Nephron progenitor cell (in vitro differentiated cells): Measurements from ENCODE around the gene PASK.
A peak's percentile ranks its signal among the peaks of the same experiment; 100 is the strongest.

Experiments
- DNase-seq: peaks from one replicate; pipeline ENCODE4 v3.0.0; 2021
- H3K27ac Mint-ChIP-seq: 2 replicates; pipeline ENCODE4 v1.8.0; 2021; ENCODE audit warnings: mild to moderate bottlenecking, moderate library complexity, mixed read lengths
- H3K27me3 Mint-ChIP-seq: 2 replicates; pipeline ENCODE4 v1.8.0; 2021; ENCODE audit warnings: mild to moderate bottlenecking, low read depth, mixed read lengths; ENCODE audit not compliant: poor library complexity
- H3K36me3 Mint-ChIP-seq: 2 replicates; pipeline ENCODE4 v1.8.0; 2021; ENCODE audit warnings: low read depth, mixed read lengths
- H3K4me1 Mint-ChIP-seq: 2 replicates; pipeline ENCODE4 v1.8.0; 2021; ENCODE audit warnings: mixed read lengths
- H3K4me3 Mint-ChIP-seq: 2 replicates; pipeline ENCODE4 v1.8.0; 2021; ENCODE audit warnings: mild to moderate bottlenecking, moderate library complexity, mixed read lengths
- H3K9me3 Mint-ChIP-seq: 2 replicates; pipeline ENCODE4 v1.8.0; 2021; ENCODE audit warnings: mild to moderate bottlenecking, moderate library complexity, mixed read lengths
- CTCF ChIP-seq: fragments of 200-600 bp; sonication (generic); IDR thresholded peaks from 2 replicates; pipeline ENCODE4 v1.5.0; 2021; ENCODE audit warnings: antibody characterized with exemption

The PASK gene

GRCh38 chr2:241082341-241083090, 66.8 kb downstream of the PASK start:
- peaks cover 33% of the 10 kb centered on the region for H3K36me3 Mint-ChIP-seq
- DNase-seq: no peak
- H3K27ac Mint-ChIP-seq: peak overlapping the region; percentile 46
- H3K27me3 Mint-ChIP-seq: peaks cover 3% of the 10 kb centered on the region
- no peak overlapping the region for H3K4me3 Mint-ChIP-seq
- peaks cover 14% of the 10 kb centered on the region for H3K9me3 Mint-ChIP-seq
- peaks cover 14% of the 10 kb centered on the region for H3K4me1 Mint-ChIP-seq
- no peak for TF ChIP-seq CTCF

GRCh38 chr2:241081643-241082340, 67.5 kb downstream of the PASK start:
- no peak overlapping the region for H3K27ac Mint-ChIP-seq
- H3K4me3 Mint-ChIP-seq: no peak overlapping the region
- peaks cover 3% of the 10 kb centered on the region for H3K27me3 Mint-ChIP-seq
- peaks cover 14% of the 10 kb centered on the region for H3K9me3 Mint-ChIP-seq
- peaks cover 25% of the 10 kb centered on the region for H3K36me3 Mint-ChIP-seq
- H3K4me1 Mint-ChIP-seq: peaks cover 14% of the 10 kb centered on the region
- no peak for DNase-seq
- no peak for TF ChIP-seq CTCF

GRCh38 chr2:241081190-241081642, 68.1 kb downstream of the PASK start:
- no peak for DNase-seq
- H3K27ac Mint-ChIP-seq: no peak overlapping the region
- peaks cover 14% of the 10 kb centered on the region for H3K4me1 Mint-ChIP-seq
- no peak overlapping the region for H3K4me3 Mint-ChIP-seq
- TF ChIP-seq CTCF: no peak
- peaks cover 3% of the 10 kb centered on the region for H3K27me3 Mint-ChIP-seq
- H3K36me3 Mint-ChIP-seq: peaks cover 20% of the 10 kb centered on the region
- H3K9me3 Mint-ChIP-seq: peaks cover 11% of the 10 kb centered on the region

GRCh38 chr2:241080405-241081189, 68.7 kb downstream of the PASK start:
- Mint-ChIP-seq H3K4me1 (peaks cover 14% of the 10 kb centered on the region), H3K27ac (peak overlapping the region; percentile 78), H3K36me3 (peaks cover 17% of the 10 kb centered on the region), H3K9me3 (peaks cover 9% of the 10 kb centered on the region), H3K4me3 (no peak overlapping the region), H3K27me3 (peaks cover 3% of the 10 kb centered on the region)
- DNase-seq: no peak
- no peak for TF ChIP-seq CTCF

- no peak for DNase-seq
These were observed 74.3 kb downstream of the PASK start for GRCh38 chr2:241074901-241075540.

More at GRCh38 chr2:241074901-241075540, 74.3 kb downstream of the PASK start:
- Mint-ChIP-seq H3K36me3 (peaks cover 10% of the 10 kb centered on the region), H3K4me3 (no peak overlapping the region), H3K27me3 (peaks cover 7% of the 10 kb centered on the region), H3K27ac (no peak overlapping the region), H3K4me1 (peaks cover 27% of the 10 kb centered on the region), H3K9me3 (no peaks in the 10 kb centered on the region)
- no peak for TF ChIP-seq CTCF
